HG03108 (cell line): ENCODE measurements around the gene NUDCD3.
A peak's percentile ranks its signal among the peaks of the same experiment; 100 is the strongest.

Experiments used
- ATAC-seq: cut with Tn5 transposase; IDR thresholded peaks from one replicate; pipeline ENCODE4 v1.9.1; 2021; ENCODE audit warnings: moderate library complexity; ENCODE audit not compliant: unreplicated experiment

NUDCD3 gene

DNA sequence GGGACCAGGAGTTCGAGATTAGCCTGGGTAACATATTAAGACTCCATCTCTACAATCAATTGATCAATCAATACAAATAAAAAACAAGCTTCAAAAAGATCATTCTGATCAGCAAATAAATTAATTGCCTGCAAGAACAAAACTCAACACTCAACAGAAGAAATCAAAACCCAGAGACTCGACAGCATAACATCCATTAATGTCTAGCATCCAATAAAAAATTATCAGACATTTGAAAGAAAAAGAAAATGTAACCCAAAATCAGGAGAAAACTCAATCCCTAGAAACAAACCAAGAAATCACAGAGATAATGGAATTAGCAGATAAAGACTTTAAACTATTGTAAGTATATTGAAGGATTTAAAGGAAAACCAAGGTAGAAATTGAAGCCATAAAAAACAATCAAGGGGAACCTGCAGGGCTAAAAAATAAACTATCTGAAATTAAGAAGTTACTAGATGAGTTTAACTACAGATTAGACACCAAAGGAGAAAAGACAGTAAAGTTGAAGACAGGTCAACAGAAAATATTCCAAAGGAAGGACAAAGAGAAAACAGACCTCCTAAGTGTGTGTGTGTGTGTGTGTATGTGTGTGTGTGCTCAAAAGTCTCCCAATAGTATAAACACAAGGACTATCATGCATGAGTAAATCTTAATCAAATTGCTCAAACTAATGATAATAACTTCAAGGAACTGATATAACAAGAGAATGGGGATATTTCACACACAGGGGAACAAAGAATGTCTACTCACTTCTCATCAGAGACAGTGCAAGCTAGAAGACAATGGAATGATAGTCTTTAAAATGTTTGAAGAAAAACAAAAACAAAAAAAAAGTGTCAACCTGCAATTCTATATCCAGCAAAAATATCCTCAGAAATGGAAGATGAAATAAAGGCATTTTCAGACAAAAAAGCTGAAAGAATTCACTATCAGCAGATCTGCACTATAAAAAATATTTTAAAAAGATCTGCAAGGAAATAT, 7.7 kb downstream of the NUDCD3 start:
- no peak for ATAC-seq

DNA sequence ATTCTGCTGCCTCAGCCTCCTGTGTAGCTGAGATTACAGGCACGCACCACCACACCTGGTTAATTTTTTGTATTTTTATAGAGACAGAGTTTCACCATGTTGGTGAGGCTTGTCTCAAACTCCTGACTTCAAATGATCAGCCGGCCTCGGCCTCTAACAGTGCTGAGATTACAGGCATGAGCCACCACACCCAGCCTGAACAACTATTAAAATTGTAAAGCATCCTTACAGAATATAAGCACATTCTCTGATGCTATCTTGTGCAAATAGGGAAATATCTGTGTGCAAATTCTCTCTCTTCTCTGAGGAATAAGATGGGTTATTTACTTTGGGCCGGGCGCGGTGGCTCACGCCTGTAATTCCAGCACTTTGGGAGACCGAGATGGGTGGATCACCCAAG, 12.5 kb downstream of the NUDCD3 start:
- ATAC-seq, result no peak

DNA sequence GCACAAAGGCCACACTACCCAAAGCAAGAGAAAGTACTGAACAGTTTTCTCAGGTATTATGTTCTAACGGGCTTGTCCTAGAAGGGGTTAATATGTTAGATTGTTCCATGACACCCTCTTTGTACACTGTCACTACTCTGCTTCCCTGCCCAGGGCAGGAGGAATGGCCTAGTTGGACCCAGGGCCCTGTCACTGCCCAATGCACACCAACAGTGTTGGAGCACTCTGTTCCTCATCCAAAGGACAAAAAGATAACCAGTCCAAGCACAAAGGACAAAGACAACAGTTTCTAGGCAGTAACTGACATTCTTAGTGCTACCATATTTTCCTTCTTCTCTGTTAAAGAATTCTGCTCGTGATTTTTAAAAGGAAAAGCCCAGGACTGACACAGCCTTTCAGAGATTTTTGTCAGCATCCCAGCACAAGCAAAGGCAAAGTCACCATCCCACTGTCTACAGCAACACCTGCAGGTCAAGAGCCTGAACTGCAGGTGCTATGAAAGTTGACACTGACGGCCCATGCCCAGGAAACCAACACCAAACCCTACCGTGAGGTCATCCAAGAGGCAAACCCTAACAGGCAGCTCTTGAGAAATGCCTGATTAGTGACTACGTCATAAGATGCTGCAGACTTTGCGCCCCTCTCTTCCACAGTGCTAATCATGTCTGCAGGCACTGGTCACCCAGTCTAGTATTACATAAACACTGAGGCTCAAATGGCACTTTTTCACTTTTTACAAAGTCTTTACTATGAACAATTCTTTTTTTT, 13.2 kb downstream of the NUDCD3 start:
- peak; percentile 73 for ATAC-seq

DNA sequence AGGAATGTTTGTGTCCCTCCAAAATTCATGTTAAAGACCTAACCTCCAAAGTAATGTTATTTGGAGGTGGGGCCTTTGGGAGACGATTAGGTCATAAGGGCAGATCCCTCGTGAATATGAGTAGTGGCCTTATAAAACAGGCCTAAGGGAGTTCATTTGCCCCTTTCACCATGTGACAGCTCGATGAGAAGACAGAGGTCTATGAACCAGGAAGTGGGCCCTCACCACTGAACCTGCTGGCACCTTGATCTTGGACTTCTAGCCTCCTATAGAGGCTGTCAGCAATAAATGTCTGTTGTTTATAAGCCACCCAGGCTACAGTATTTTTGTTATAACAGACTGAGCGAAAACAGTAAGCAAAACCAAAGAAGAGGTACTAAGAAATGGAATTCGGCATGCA, 14.1 kb downstream of the NUDCD3 start:
- no peak for ATAC-seq

DNA sequence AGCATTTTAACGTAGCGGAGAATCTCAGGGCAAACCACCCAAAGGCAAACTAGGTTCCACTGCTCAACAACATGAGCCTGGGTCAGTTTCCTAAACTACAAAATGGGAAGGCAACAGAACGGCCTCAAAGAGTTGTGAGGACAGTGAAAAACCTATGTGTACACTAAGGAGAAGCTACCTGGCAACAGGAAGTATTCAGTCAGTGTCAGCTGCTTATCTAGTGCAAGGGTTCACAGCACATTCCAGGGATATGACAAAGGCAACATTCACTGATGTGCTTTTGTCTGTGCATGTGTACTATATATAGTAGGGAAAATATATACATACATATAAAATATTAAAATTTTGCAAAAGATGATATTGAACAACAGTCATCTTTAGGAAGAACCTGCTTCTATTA, 17.2 kb downstream of the NUDCD3 start:
- ATAC-seq, result no peak

DNA sequence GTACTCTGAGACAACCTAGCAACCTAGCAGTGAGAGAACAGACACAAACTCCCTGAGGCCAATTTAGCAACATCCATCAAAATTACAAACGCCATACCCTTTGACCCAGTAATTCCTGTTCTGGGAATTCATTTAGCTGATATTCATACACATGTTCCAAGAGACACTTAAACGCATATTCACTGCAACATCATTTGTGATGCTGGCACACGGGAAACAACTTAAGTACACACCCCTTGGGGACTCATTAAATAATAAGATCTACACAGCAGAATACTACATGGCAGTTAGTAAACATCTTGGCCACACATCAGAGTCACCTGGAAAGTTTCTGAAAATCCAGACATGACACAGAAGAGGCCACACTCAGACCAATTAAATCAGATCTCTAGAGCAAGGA, 17.6 kb downstream of the NUDCD3 start:
- ATAC-seq, result no peak

DNA sequence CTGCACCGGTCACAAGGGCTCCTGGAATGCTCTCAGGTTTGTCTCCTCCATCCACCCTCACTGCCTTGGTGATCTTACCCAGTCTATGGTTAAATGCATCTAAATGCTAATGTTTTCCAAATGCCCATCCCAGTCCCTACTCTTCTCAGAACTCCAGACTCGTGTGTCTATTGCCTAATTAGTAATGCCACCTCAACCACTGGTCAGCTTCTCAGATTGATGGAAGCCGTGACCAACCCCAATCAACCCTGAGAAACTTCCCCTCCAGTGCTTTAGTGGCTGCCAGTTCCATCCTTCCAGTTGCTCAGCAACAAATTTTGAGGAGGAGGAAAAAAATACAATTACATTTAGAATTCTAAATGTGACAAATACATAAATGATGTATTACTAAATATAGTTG, 18.6 kb downstream of the NUDCD3 start:
- no peak for ATAC-seq

DNA sequence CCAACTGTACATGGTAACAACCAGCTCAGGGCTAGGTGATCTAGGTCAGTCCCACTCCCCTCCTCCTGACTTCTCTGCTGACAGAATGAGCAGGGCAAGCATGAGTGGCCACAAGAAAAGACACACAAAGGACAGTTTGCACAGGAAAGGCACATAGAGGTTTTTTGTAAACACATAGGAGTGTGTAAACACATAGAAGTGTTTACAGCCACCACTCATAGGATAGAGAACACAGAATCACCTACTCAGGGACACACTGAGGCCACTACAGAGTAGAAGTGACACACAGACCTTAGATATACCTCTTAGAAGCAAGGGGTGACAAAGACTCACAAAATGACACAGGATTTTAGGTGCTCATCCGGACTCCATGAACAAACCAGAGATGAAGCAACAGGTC, 19.0 kb downstream of the NUDCD3 start:
- ATAC-seq, result no peak

DNA sequence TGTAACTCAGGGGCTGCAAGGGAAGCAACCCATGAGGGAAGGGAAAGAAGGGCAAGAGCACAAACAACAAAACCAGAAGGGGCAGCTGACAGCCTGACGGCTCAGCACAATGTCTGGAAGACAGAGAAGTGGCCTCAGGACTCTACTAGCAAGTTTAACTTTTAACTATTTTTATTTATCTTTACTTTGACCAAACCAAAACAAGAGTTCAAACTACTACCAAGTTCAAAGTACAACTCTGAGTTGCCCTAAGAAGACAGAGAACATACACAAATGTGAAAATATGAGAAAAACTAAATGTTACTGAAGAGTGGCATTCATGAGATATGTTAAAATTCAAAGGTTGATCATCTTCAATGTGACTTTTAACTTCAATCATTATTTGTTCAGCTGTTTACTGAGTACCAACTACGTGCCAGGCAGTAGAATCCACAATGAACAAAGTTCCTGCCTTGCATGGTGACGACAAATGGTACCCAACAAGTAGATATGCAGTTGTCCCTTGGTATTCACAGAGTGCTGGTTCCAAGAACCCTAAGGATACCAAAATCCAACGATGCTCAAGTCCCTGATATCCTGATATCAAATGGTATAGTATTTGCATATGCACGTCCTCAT, 19.7 kb downstream of the NUDCD3 start:
- no peak for ATAC-seq

DNA sequence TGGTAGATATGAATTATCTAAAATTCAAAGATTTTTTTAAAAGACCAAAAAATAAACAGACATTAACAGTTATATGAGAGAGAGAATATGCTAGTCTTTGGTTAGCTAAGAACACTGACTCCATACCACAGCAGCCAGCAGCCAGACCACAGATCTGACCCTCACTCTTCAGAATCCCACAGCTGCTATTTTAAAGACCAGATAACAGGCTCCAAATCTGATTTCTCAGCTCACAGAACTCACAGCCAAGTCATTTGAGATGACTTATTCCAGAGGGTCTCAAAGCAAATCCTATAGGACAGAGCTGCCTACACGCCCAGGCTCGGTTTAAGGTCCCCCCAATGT, 20.4 kb downstream of the NUDCD3 start:
- ATAC-seq, result no peak

DNA sequence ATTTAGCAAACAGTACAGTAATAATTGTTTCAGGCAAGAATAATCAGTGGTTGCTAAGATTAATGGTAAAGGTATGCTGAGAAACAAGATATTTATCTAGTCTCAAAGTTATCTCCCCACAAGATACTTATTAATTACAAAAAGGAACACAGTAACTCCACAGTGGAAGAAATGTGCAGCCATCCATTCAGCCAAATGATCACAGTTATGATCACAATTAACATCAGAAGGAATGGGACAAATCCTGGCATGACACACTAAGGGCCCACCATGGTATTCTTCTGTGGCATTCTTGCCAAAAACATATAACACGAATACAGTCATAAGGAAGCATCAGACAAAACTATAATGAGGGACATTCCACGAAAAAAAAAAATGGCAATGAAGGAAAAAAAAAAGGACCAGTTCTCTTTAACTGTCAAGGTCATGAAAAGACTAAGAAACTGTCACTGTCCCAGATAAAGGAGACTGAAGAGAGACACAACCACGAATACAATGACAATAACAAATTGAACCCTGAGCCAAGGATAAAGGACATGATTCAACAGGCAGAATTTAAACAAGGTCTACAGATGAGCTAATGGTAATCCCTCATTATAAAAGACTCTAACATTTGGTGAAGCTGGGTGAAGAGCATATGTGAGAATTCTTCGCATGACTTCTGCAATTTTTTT, 20.9 kb downstream of the NUDCD3 start:
- ATAC-seq, result no peak

DNA sequence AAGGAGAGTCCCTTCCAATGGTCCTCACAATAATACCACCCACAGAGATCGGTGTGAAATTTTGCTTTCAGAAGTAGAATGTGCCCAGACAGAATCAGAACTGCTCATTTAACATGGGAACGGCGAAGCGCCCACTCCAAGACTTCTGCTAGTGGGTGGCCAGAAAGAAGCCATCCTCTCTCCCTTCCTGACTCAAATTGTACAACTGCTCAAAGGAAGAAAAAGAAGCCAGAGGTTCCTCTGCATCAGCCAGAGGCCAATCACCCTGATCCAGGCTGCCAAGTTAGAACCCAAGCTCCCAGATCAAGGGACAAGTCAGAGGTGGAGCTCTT, 23.3 kb downstream of the NUDCD3 start:
- ATAC-seq, result no peak

DNA sequence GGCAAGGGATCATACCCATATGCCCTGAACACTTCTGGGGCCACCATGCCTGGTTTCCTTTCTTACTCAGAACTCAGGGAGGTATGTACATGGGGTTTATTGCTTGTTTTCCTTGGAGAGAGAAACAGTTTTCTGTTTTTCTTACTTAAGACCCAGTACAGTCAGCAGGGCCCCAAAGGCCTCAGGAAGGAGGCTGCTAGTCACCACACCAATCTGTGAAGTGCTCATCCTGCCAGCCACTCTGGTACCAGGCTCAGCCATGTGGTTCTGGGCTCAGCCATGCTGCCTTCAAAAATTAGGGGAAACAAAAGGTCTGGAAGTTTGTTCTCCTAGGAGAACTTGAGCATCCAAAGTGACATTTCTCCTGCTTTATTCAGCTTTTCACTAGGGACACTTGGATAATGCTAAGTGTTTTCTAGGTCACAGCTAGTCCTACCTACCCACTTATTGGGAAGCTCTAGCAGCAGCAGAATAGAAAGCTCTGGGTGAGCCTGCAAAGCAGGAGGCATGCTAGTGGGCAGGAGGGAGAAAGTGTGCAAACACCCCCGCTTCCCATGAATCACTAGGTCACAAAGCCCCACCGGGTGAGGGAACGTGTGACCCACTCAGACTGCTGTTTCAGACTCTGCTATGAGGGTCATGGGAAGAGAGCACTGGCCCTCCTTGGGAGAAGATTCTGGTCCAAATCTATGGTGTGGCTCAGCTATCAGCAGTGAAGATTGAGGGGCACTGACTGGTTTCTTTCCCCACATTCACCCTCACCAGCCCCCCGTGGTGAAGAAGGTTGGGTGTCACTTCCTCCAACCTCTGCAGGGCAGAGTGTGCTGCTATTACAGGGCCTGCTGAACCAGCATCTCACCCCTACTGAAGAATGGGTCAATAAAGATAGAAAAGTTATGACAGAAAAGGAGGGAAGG, 23.9 kb downstream of the NUDCD3 start:
- no peak for ATAC-seq

DNA sequence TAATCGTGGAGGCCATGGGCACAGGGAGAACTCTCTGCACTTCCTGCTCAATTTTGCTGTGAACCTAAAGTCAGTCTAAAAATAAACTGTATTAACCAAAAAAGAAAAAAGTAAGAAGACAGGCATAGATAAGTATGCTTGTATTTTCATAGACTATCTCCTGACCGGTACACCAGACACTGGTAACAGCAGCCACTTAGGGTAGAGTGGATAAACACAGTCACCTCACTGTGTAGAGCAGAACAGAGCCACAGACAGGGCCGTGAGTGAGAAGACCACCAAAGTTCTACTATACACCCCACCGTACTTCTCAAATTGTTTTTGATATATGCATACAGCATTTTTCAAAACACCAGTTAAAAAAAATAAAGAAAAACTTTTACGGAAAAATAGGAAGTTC, 25.0 kb downstream of the NUDCD3 start:
- no peak for ATAC-seq

DNA sequence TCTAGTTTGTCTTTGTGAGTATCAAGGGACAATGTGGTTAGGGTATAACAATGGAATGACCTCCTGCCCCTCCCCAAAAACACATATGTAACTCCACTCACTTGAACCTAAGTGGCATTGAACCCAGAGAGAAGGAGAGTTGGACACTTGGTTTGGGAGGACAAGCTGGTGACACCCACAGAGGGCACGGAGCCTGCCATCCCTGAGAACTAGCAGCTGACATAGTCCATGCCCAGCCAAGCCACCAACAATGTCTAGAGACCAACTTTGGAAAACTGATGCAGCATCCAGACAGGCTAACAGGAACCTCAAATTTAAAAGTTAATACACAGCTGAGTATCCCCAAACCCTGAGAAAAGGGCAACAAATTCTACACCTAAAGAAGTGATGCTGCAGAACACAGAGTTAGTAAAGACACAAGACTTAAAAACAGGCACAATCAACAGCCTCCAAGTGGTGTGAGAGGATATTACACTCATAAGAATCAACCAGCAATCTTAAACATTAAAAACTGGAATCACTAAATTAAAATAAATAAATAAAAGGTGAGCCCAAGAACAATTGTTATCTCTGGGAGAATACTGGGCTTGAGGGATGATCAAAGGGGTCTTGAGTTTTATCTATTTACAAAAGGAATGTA, 27.2 kb downstream of the NUDCD3 start:
- ATAC-seq, result no peak

DNA sequence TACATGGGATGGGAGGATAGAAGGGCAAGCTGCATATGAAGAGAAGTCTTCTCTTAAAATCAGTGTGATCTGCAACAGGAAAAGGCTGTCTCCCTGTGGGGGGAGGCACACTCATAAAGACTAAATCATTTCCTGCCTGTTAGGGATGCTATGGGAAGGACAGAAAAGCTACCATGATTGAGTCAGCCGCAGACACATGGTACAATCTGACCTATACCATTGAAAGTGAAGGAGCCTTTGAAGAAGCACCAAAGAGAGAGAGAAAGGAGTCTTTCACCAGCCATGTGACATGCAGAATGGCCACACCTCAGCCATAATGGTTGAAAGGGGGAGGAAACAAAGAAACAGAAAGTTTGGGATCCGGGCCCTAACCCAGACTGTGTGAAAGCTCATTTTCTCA, 29.1 kb downstream of the NUDCD3 start:
- ATAC-seq, result no peak

DNA sequence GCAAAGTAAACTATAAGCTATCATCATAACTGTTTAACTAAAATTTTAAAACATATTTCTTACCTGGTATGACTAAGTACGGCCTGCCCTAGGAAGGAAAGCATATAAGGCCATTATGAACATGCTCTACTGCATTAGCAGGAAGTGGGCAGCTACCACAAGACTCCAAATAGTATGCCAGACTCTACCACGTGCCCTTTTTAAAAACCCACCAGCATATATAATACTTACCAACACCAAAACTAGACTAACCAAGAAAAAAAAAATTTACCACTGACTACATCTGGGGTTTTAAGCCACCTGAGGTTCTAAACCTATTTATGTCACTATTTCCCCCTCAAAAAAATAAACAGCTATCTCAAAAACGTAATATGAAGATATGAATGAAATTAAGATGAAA, 30.1 kb downstream of the NUDCD3 start:
- ATAC-seq, result peak; percentile 97

DNA sequence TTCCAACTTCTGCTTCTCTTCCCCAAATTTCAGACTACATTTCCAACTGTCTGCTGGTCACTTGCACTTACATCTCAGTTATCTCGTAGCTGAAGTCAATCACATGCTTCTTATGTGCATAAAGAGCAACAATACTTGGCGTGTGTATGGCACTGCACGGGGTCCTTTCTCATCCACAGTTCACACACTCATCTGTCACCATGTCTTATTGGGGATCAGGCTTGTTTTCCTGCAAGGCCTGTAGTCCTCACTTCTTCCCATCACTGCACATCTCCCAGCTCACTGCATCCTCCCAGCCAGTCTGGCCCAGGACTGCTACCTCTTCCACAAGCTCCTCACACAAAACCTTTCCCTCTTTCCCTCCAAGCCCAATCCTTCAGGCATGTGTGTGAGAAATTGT, 35.3 kb downstream of the NUDCD3 start:
- no peak for ATAC-seq

DNA sequence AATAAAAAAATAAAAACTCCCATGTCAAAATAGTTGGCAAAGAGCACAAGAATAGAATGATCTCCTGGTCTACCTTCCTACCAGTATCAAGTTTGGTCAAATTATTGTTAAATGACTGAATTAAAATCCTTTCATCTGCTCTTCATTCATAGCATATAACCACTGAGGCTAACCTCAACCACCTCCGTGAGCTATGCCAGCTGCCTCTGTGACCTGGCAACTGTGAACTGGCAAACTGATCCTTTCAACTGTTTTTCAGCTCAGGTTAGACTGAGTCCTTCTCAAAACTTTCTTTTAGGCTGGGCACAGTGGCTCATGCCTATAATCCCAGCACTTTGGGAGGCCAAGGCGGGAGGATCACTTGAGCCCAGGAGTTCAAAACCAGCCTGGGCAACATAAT, 36.1 kb downstream of the NUDCD3 start:
- no peak for ATAC-seq

DNA sequence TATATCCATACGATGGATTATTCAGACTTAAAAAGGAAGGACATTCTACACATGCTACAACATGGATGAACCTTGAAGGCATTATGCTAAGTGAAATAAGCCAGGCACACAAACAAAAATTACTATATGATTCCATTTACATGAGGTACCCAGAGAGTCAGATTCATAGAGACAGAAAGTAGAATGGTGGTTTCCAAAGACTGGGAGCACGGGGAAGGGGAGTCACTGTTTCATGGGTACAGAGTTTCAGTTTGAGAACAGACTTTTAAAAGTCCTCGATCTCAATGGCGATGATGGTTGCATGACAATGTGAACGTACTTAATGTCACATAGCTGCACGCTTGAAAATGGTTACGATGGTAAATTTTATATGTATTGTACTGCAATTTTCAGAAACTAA, 39.3 kb downstream of the NUDCD3 start:
- ATAC-seq, result no peak
